ENCODE results near the gene LCN2.

GRCh38 chr9:128159522-128159783 is 10.2 kb downstream of the LCN2 start:
- TF ChIP-seq CTCF (conservative IDR thresholded peaks at IDR 0.05), result no peak
- no peak for TF ChIP-seq EZH2 (IDR thresholded peaks at IDR 0.05; ENCODE audit: low read depth)

Data from PC-9 (cell line).